ENCODE measurements around the gene RPL10A.

RPL10A gene

GRCh38 chr6:35475573-35475972, 7.4 kb downstream of the RPL10A start:
- Histone ChIP-seq H3K36me3 (ENCODE audit: control insufficient read depth, insufficient read depth, low read length) (peaks cover 8% of the 10 kb centered on the region), H3K27me3 (ENCODE audit: control insufficient read depth, insufficient read depth, low read length, poor library complexity, severe bottlenecking) (no peaks in the 10 kb centered on the region), H3K9me3 (ENCODE audit: control insufficient read depth, low read length) (no peaks in the 10 kb centered on the region), H3K4me3 (ENCODE audit: insufficient read depth, low read depth, low read length) (no peak overlapping the region), H3K4me1 (ENCODE audit: control insufficient read depth, insufficient read depth, low read length) (peaks cover 2% of the 10 kb centered on the region), H3K27ac (ENCODE audit: insufficient read depth, low read depth, low read length, poor library complexity, severe bottlenecking) (no peak overlapping the region)
- 95 to 98% methylated on average over 4 of the region's 4 CpGs for WGBS, 2 experiments

- no peaks in the 10 kb centered on the region for H3K4me1 ChIP-seq (ENCODE audit: control insufficient read depth, insufficient read depth, low read length)
- no peaks in the 10 kb centered on the region for H3K9me3 ChIP-seq (ENCODE audit: control insufficient read depth, low read length)
- no peak overlapping the region for H3K27ac ChIP-seq (ENCODE audit: insufficient read depth, low read depth, low read length, poor library complexity, severe bottlenecking)
- H3K27me3 ChIP-seq (ENCODE audit: control insufficient read depth, insufficient read depth, low read length, poor library complexity, severe bottlenecking) = no peaks in the 10 kb centered on the region
- WGBS, 2 experiments = 92 to 94% methylated on average over 14 of the region's 14 CpGs
- H3K36me3 ChIP-seq (ENCODE audit: control insufficient read depth, insufficient read depth, low read length) = peaks cover 4% of the 10 kb centered on the region
- H3K4me3 ChIP-seq (ENCODE audit: insufficient read depth, low read depth, low read length) = no peak overlapping the region
Measured at GRCh38 chr6:35476004-35476403, 7.8 kb downstream of the RPL10A start.

GRCh38 chr6:35477028-35477427, 8.8 kb downstream of the RPL10A start:
- Histone ChIP-seq H3K4me1 (ENCODE audit: control insufficient read depth, insufficient read depth, low read length) (no peaks in the 10 kb centered on the region), H3K9me3 (ENCODE audit: control insufficient read depth, low read length) (no peaks in the 10 kb centered on the region), H3K4me3 (ENCODE audit: insufficient read depth, low read depth, low read length) (no peak overlapping the region), H3K27ac (ENCODE audit: insufficient read depth, low read depth, low read length, poor library complexity, severe bottlenecking) (no peak overlapping the region), H3K36me3 (ENCODE audit: control insufficient read depth, insufficient read depth, low read length) (no peaks in the 10 kb centered on the region), H3K27me3 (ENCODE audit: control insufficient read depth, insufficient read depth, low read length, poor library complexity, severe bottlenecking) (no peaks in the 10 kb centered on the region)
- WGBS, 2 experiments = 84 to 90% methylated on average over 8 of the region's 8 CpGs

GRCh38 chr6:35477551-35478179, 9.5 kb downstream of the RPL10A start:
- WGBS, 2 experiments = 87 to 95% methylated on average over 5 of the region's 5 CpGs
- H3K27ac ChIP-seq (ENCODE audit: insufficient read depth, low read depth, low read length, poor library complexity, severe bottlenecking) = peak overlapping the region; percentile 36
- H3K4me3 ChIP-seq (ENCODE audit: insufficient read depth, low read depth, low read length) = no peak overlapping the region
- H3K9me3 ChIP-seq (ENCODE audit: control insufficient read depth, low read length) = no peaks in the 10 kb centered on the region
- no peaks in the 10 kb centered on the region for H3K27me3 ChIP-seq (ENCODE audit: control insufficient read depth, insufficient read depth, low read length, poor library complexity, severe bottlenecking)
- no peaks in the 10 kb centered on the region for H3K36me3 ChIP-seq (ENCODE audit: control insufficient read depth, insufficient read depth, low read length)
- H3K4me1 ChIP-seq (ENCODE audit: control insufficient read depth, insufficient read depth, low read length) = no peaks in the 10 kb centered on the region

- 95 to 96% methylated on average over 7 of the region's 7 CpGs for WGBS, 2 experiments
- no peak overlapping the region for H3K27ac ChIP-seq (ENCODE audit: insufficient read depth, low read depth, low read length, poor library complexity, severe bottlenecking)
- no peaks in the 10 kb centered on the region for H3K36me3 ChIP-seq (ENCODE audit: control insufficient read depth, insufficient read depth, low read length)
Measured at GRCh38 chr6:35478259-35478658, 10.1 kb downstream of the RPL10A start.

GRCh38 chr6:35480176-35480575, 12.0 kb downstream of the RPL10A start:
- no peaks in the 10 kb centered on the region for H3K27me3 ChIP-seq (ENCODE audit: control insufficient read depth, insufficient read depth, low read length, poor library complexity, severe bottlenecking)
- H3K4me3 ChIP-seq (ENCODE audit: insufficient read depth, low read depth, low read length) = no peak overlapping the region
- 95% methylated on average over 12 of the region's 12 CpGs for WGBS, 2 experiments
- peaks cover 4% of the 10 kb centered on the region for H3K4me1 ChIP-seq (ENCODE audit: control insufficient read depth, insufficient read depth, low read length)
- no peaks in the 10 kb centered on the region for H3K36me3 ChIP-seq (ENCODE audit: control insufficient read depth, insufficient read depth, low read length)
- H3K27ac ChIP-seq (ENCODE audit: insufficient read depth, low read depth, low read length, poor library complexity, severe bottlenecking) = no peak overlapping the region
- no peaks in the 10 kb centered on the region for H3K9me3 ChIP-seq (ENCODE audit: control insufficient read depth, low read length)

More at GRCh38 chr6:35478259-35478658, 10.1 kb downstream of the RPL10A start:
- Histone ChIP-seq H3K4me3 (ENCODE audit: insufficient read depth, low read depth, low read length) (no peak overlapping the region), H3K9me3 (ENCODE audit: control insufficient read depth, low read length) (no peaks in the 10 kb centered on the region), H3K4me1 (ENCODE audit: control insufficient read depth, insufficient read depth, low read length) (no peaks in the 10 kb centered on the region), H3K27me3 (ENCODE audit: control insufficient read depth, insufficient read depth, low read length, poor library complexity, severe bottlenecking) (no peaks in the 10 kb centered on the region)

- no peak overlapping the region for H3K4me3 ChIP-seq (ENCODE audit: insufficient read depth, low read depth, low read length)
- WGBS, 2 experiments = 86 to 87% methylated on average over 8 of the region's 8 CpGs
- no peaks in the 10 kb centered on the region for H3K9me3 ChIP-seq (ENCODE audit: control insufficient read depth, low read length)
- no peak overlapping the region for H3K27ac ChIP-seq (ENCODE audit: insufficient read depth, low read depth, low read length, poor library complexity, severe bottlenecking)
- H3K36me3 ChIP-seq (ENCODE audit: control insufficient read depth, insufficient read depth, low read length) = no peaks in the 10 kb centered on the region
- no peaks in the 10 kb centered on the region for H3K27me3 ChIP-seq (ENCODE audit: control insufficient read depth, insufficient read depth, low read length, poor library complexity, severe bottlenecking)
- peaks cover 15% of the 10 kb centered on the region for H3K4me1 ChIP-seq (ENCODE audit: control insufficient read depth, insufficient read depth, low read length)
Measured at GRCh38 chr6:35481226-35481625, 13.0 kb downstream of the RPL10A start.

GRCh38 chr6:35483062-35483461, 14.9 kb downstream of the RPL10A start:
- peaks cover 28% of the 10 kb centered on the region for H3K4me1 ChIP-seq (ENCODE audit: control insufficient read depth, insufficient read depth, low read length)
- 96 to 99% methylated on average over 4 of the region's 4 CpGs for WGBS, 2 experiments
- H3K9me3 ChIP-seq (ENCODE audit: control insufficient read depth, low read length) = no peaks in the 10 kb centered on the region
- no peak overlapping the region for H3K27ac ChIP-seq (ENCODE audit: insufficient read depth, low read depth, low read length, poor library complexity, severe bottlenecking)
- H3K27me3 ChIP-seq (ENCODE audit: control insufficient read depth, insufficient read depth, low read length, poor library complexity, severe bottlenecking) = no peaks in the 10 kb centered on the region
- H3K4me3 ChIP-seq (ENCODE audit: insufficient read depth, low read depth, low read length) = no peak overlapping the region
- no peaks in the 10 kb centered on the region for H3K36me3 ChIP-seq (ENCODE audit: control insufficient read depth, insufficient read depth, low read length)

GRCh38 chr6:35483490-35483889, 15.3 kb downstream of the RPL10A start:
- Histone ChIP-seq H3K27ac (ENCODE audit: insufficient read depth, low read depth, low read length, poor library complexity, severe bottlenecking) (no peak overlapping the region), H3K9me3 (ENCODE audit: control insufficient read depth, low read length) (no peaks in the 10 kb centered on the region), H3K4me3 (ENCODE audit: insufficient read depth, low read depth, low read length) (no peak overlapping the region), H3K4me1 (ENCODE audit: control insufficient read depth, insufficient read depth, low read length) (peaks cover 32% of the 10 kb centered on the region), H3K36me3 (ENCODE audit: control insufficient read depth, insufficient read depth, low read length) (no peaks in the 10 kb centered on the region), H3K27me3 (ENCODE audit: control insufficient read depth, insufficient read depth, low read length, poor library complexity, severe bottlenecking) (no peaks in the 10 kb centered on the region)
- 91 to 95% methylated on average over 3 of the region's 3 CpGs for WGBS, 2 experiments

- Histone ChIP-seq H3K4me3 (ENCODE audit: insufficient read depth, low read depth, low read length) (no peak overlapping the region), H3K4me1 (ENCODE audit: control insufficient read depth, insufficient read depth, low read length) (peaks cover 32% of the 10 kb centered on the region), H3K36me3 (ENCODE audit: control insufficient read depth, insufficient read depth, low read length) (no peaks in the 10 kb centered on the region), H3K27me3 (ENCODE audit: control insufficient read depth, insufficient read depth, low read length, poor library complexity, severe bottlenecking) (no peaks in the 10 kb centered on the region), H3K9me3 (ENCODE audit: control insufficient read depth, low read length) (no peaks in the 10 kb centered on the region), H3K27ac (ENCODE audit: insufficient read depth, low read depth, low read length, poor library complexity, severe bottlenecking) (no peak overlapping the region)
- 91 to 92% methylated on average over 13 of the region's 13 CpGs for WGBS, 2 experiments
Measured at GRCh38 chr6:35483893-35484645, 15.9 kb downstream of the RPL10A start.
